ENCODE data around the gene SEMA6B.

- TF ChIP-seq POLR2A (IDR thresholded peaks at IDR 0.05; ENCODE audit: low read length): no peak
- TF ChIP-seq GATA1 (IDR thresholded peaks at IDR 0.05; ENCODE audit: low read depth, low read length): no peak
These were observed 45.4 kb upstream of the SEMA6B start for GRCh38 chr19:4604912-4605311.
